ENCODE measurements around the gene TOB1.

- TF ChIP-seq, protein P1, sequence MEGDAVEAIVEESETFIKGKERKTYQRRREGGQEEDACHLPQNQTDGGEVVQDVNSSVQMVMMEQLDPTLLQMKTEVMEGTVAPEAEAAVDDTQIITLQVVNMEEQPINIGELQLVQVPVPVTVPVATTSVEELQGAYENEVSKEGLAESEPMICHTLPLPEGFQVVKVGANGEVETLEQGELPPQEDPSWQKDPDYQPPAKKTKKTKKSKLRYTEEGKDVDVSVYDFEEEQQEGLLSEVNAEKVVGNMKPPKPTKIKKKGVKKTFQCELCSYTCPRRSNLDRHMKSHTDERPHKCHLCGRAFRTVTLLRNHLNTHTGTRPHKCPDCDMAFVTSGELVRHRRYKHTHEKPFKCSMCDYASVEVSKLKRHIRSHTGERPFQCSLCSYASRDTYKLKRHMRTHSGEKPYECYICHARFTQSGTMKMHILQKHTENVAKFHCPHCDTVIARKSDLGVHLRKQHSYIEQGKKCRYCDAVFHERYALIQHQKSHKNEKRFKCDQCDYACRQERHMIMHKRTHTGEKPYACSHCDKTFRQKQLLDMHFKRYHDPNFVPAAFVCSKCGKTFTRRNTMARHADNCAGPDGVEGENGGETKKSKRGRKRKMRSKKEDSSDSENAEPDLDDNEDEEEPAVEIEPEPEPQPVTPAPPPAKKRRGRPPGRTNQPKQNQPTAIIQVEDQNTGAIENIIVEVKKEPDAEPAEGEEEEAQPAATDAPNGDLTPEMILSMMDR (conservative IDR thresholded peaks at IDR 0.05 in 1 of 2, IDR thresholded peaks at IDR 0.05 in 1 of 2; ENCODE audit: low read depth in 1 of 2, low read length in 2 of 2): no peak
- TF ChIP-seq EZH2 (IDR thresholded peaks at IDR 0.05; ENCODE audit: low read length, missing control alignments): no peak
These were observed 20.7 kb downstream of the TOB1 start for GRCh38 chr17:50845240-50846147.

Data from fibroblast of lung (primary cell).